Right ventricle myocardium inferior (tissue), 1 donor: ENCODE data around the gene STAP2. TPM values are rescaled to one million over a fixed set of nuclear protein-coding genes. Genes with fewer than 3 reads are reported as not detected.

Experiments
- ATAC-seq: fragments of 200-7000 bp; cut with Tn5 transposase; one replicate; pipeline ENCODE4 v1.9.1; 2020; ENCODE audit warnings: mild to moderate bottlenecking, moderate library complexity
- DNase-seq: peaks from one replicate; pipeline ENCODE4 v3.0.0; 2021; ENCODE audit errors: missing footprints
- intact Hi-C: fragments of 100-400 bp; cut with DNase I; formaldehyde crosslinking; loops from one replicate; pipeline ENCODE4 v1.11.0; 2022
- total RNA-seq: library from RNA; stranded (reverse); fragmentation: NEBNext Ultra II Directional; extraction: Animal tissue kit (Norgen Biotek cat#: 25700); gene quantifications from one replicate; pipeline ENCODE4 v1.2.1, GENCODE V29; 2021
- donor health status: DM: no; HTN: yes; CAD: no; lungs with severe emphysema.

Gene STAP2
- total RNA-seq, 1 donor from 2014 or later = 4.3 TPM

DNA sequence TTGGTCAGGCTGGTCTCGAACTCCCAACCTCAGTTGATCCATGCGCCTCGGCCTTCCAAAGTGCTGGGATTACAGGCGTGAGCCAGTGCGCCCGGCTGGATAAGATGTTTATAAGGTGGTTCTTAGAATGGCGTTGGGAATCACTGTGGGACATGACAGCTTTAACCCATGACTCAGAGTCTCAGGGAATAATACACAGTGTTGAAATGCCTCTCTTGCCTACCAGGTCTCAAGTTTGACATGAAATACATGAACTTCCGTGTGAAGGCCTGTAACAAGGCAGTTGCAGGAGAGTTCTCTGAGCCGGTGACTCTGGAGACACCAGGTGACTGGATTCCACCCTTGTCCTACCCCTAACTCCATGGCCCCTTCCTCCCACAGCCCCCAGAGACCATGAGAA, 21.7 kb downstream of the STAP2 start:
- ATAC-seq (no peak), DNase-seq (no peak)
- intact Hi-C loops = no loop called here

DNA sequence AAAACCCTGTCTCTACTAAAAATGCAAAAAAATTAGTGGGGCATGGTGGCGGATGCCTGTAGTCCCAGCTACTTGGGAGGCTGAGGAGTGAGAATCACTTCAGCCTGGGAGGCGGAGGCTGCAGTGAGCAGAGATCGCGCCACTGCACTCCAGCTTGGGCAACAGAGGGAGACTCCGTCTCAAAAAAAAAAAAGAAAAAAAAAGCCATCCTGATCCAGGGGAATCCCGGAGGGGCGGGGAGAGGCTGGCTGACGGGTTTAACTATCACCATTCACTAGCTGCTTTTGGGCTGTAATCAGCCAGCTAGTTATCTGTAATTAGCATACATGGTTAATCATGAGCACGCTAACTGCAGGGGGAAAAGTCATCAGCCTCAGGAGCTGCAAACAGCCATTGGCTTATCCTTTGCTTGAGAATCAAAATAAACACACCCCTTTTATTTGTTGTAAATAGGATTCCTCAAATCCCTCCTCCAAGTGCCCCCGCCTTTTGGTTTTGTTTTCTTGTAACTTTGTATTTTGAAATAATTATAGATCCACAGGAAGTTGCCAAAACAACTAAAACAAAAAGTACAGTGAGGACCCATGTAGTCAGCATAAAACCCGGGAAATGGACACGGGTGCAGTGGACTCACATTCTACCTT, 24.7 kb downstream of the STAP2 start:
- DNase-seq = no peak
- no peak for ATAC-seq

DNA sequence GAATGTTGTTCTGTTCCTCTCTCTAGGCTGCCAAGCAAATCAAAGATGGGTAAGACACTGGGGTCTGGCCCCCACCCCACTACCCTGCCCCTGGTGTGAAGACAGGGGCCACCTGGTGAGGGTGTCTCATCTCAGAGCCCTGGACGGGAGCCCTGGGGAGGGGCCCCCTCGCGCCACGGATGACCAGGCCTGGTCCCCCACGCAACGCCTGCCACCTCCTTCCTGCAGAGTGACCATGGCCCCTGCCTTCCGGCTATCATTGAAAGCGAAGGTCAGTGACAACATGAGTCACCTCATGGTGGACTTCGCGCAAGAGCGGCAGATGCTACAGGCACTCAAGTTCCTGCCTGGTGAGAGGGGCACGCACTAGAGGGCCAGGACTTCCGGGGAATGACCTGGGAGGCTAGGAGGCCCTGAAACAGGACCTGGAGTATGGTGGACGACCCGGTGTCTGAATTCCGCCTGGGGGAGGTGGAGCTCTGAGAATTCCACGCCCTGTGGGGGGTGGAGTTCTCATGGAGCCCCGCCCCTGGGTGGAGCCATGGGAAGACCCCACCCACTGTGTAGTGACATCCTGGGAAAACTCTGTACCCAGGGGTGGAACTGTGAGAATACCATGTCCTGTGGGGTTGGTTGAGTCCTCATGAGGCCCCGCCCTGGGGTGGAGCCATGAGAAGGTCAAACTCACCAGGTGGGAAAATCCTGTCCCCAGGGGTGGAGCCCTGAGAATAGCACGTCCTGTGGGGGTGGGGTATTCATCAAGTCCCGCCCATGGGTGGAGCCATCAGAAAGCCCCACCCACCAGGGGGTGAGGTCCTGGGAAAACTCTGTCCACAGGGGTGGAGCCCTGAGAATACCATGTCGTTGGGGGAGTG, 28.1 kb downstream of the STAP2 start:
- intact Hi-C loops = no loop called here
- DNase-seq (no peak), ATAC-seq (no peak)

More for the DNA sequence above, 24.7 kb downstream of the STAP2 start:
- intact Hi-C loops = no loop called here

DNA sequence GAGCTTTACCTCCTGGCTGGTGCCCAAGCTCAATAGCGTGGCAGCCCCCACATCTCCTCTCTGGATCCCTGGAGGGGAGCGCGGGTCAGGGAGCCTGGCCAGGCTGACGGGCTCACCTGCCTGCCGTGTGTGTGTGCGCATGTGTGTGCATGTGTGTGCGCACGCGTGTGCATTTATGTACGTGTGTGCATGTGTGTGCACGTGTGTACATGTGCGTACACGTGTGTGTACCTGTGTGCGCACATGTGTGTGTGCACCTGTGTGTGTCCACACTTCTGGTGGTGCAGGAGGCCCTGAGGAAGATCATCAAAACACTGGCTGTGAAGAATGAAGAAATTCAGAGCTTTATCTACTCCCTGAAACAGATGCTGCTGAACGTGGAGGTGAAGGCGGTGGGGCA, 33.0 kb downstream of the STAP2 start:
- intact Hi-C loops = no loop called here
- DNase-seq (no peak), ATAC-seq (no peak)

DNA sequence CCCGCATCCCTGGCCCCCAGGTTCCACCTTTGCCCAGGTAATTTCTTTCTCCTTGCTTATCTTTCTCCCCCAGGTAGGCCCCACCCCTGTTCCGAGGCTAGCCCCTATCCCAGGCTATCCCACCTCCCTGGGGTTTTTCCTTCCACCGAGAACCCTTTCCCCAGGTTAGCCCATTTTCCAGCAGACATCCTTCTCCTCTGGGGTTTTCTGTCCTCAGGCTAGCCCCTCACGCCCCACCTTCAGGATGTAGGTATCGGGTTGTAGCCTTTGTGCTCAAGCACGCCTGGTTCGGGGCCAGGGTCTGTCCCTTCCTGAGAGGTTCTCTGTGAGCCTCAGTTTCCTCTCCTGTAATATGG, 33.4 kb downstream of the STAP2 start:
- no peak for ATAC-seq
- intact Hi-C loops = no loop called here
- DNase-seq = no peak

DNA sequence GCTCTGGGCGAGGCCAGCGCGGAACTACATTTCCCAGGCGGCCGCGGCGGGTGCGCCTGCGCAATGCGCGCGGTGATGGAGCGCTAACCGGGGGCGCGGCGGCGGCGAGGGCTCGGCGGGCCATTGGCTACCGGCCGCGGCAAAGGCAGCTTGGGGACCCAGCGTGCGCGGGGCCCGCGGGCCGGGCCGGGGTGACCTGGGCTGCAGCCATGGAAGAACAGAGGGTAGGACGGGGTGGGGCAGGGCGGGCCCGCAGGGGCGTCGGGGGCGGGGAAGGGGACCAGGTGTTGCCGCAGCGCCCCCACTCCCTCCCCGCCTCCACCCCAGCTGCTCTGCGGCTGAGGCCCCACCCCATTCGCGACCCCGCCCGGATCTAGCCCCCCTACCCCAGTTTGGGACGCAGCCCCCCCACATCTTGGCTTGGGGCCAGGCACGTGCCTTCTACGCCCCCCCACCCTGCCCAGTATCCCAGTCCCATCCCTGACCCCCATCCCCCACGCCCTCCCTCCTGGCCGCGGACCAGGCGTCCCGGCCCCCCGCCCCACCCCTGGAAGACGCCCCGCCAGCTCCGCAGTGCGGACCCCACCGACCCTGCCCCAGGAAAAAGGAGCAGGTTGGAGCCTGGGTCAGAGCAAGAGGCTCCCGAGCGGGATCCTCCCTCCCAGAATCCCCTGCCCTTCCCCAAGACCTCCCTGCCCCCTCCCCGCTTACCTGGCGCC, 33.9 kb downstream of the STAP2 start, which contains the start of gene FSD1:
Gene FSD1 (plus strand): TSS at position 61 of the 719 bp plus-strand sequence. CDS start 149 bp downstream, at position 210.
- ATAC-seq = no peak
- intact Hi-C loops = no loop called here
- DNase-seq = no peak

DNA sequence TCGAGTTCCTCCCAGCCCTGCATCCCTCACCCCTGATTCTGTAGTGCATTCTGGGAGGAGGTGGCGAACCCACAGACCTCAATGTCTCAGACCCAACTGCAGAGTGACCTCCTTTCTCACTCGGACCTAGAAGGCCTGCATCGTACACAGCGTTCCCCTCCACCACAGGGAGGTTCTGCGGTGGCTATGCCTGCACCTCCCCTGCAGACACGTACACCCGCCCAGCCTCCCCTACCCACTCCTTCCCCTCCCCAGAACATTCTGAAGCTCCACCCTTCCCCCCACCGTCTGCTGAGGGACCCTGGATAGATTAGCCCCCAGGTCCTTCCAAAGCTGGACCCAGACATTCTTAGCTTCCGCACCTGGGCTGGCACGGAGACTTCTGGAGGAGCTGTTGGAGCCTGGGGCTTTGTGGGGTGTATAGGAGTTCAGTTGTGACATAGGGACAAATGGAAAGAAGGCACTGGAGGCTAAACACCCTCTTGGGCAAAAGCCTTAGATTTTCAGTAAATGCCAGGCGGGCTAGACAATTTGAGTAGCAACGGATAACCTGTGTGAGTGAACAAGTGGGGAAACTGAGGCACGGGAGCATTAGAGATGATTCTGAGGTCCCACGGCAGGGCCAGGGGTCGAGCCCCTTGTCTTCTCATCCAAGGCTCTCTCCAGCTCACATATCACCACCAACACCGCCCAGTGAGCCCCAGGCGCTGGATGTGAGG, 34.6 kb downstream of the STAP2 start:
- ATAC-seq (no peak), DNase-seq (no peak)
- intact Hi-C loops = no loop called here

DNA sequence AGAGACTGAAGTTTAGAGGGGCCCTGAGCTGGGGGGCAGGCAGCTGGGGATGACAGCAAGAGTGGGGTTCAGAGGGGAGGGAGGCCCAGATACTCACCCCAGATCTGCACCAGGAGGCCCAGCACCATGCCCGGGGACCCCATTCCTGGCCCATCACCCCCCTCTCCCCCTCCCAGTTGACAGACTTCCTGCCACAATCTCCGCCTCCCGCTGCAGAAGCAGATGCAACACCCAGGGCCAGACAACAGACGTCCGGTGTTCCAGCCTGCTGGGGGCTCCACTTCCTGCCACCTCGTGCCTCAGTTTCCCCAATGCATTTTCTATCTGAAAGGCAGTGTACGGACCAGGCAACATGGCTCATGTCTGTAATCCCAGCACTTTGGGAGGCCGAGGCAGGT, 36.4 kb downstream of the STAP2 start, which contains the start of gene TMIGD2:
Gene TMIGD2 (minus strand): TSS at position 147 of the 398 bp plus-strand sequence. CDS start 4 bp downstream, at position 143.
- DNase-seq = no peak
- intact Hi-C loops = no loop called here
- no peak for ATAC-seq

DNA sequence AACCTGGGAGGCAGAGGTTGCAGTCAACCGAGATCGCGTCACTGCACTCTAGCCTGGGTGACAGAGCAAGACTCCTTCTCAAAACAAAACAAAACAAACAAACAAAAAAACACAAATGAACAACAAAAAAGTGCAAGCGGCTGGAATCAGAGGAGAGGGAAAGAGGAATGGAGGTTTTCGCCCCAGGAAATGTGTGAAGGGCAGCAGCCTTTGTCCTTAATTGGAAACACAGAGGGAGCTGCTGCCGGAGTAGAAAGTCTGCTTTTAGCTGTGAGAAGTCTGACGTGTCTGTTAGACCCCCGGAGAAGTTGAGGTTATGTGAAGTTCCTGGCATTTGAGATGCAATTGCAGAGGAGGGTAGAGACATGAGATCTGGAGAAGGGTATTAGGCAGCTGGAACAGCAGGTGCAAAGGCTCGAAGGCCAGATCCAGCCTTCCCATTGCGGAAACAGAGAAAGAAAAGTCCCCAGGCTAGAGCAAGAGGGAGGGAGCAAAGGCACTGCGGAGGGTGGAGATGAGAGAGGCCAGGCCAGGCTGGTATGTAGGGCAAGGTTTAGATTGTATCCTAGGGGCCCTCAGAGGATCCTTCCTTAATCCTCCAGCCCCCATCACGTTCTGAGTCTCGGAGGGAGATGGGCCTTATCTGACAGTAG, 36.9 kb downstream of the STAP2 start:
- DNase-seq (no peak), ATAC-seq (no peak)
- intact Hi-C loops = no loop called here

DNA sequence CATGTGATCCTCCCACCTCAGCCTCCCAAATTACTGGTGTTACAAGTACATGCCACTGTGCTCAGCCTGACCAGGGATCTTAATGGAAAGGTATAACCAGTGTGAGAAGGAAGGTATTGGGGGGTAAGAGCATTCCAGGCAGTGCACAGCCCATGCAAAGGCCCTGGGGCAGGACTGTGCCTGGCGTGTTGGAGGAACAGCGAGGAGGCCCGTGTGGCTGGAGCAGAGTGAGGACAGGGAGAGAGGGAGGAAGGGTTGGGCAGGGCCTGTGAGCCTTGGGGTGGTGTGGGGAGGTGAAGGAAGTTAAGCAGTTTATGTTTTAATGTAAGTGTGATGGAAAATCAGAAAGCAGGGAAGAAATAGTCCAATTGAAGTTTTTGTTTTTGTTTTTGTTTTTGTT, 38.0 kb downstream of the STAP2 start:
- ATAC-seq (no peak), DNase-seq (no peak)
- intact Hi-C loops = no loop called here

DNA sequence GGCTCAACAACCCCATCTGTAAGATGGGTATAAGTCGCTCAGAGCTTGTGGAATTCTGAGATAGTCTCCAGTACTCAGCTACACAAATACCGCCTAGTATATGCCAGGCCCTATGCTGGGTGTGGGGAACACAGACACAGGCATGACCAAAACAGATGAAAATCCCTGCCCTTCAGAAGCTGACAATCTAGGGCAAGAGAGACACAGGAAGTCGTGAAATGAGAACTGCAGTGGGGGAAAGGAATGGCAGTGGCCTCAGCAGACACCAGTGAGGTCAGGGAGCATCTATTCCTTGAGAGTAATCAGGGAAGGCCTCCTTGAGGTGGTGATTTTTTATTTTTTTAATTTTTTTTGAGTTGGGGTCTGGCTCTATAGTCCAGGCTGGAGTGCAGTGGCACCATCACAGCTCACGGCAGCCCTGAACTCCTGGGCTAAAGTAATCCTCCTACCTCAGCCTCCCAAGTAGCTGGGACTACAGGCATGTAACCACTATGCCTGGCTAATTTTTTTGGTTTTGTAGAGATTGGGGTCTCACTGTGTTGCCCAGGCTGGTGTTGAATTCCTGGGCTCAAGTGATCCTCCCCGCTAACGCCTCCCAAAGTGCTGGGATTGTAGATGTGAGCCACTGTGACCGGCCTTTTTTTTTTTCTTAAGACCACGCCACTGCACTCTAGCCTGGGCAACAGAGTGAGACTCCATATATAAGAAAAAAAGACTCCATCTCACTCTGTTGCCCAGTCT, 39.6 kb downstream of the STAP2 start:
- ATAC-seq = no peak
- no peak for DNase-seq
- intact Hi-C loops = no loop called here

DNA sequence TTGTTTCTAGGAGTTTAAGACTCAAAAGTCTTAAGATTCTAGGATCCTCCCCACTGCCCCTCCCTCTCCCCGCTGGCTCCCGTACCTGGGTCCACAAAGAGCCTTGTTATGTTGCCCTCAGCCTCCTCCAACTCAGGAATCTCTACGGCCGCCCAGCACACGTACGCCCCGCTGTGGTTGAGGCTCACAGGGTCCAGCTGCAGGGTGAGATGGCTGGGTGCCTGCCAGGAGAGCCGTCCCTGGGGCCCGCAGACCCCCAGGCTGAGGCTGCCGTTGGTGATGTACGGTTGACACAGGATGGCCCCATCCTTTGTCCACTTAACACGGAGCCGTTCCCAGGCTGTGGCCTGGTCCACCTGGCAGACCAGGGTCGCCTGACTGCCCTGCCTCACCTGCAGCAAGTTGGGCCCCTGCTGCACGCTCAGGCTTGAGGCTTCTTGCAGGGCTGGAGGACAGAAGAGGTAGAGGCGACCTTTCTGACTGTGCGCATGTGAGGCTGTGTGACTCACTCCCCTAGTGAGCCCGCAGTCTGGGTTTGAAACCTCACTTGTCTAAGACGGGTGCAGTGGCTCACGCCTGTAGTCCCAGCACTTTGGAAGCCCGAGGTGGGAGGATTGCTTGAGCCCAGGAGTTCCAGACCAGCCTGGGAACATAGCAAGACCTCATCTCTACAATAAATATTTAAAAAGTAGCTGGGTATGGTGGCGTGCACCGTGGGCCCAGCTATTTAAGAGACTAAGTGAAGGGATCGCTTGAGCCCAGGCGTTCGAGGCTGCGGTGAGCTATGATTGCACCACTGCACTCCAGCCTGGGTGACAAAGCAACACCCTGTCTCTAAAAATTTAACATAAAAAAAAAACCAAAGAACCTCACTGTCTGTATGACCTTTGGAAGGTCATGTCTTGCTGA, 40.5 kb downstream of the STAP2 start:
- intact Hi-C loops = no loop called here
- ATAC-seq (no peak), DNase-seq (no peak)

DNA sequence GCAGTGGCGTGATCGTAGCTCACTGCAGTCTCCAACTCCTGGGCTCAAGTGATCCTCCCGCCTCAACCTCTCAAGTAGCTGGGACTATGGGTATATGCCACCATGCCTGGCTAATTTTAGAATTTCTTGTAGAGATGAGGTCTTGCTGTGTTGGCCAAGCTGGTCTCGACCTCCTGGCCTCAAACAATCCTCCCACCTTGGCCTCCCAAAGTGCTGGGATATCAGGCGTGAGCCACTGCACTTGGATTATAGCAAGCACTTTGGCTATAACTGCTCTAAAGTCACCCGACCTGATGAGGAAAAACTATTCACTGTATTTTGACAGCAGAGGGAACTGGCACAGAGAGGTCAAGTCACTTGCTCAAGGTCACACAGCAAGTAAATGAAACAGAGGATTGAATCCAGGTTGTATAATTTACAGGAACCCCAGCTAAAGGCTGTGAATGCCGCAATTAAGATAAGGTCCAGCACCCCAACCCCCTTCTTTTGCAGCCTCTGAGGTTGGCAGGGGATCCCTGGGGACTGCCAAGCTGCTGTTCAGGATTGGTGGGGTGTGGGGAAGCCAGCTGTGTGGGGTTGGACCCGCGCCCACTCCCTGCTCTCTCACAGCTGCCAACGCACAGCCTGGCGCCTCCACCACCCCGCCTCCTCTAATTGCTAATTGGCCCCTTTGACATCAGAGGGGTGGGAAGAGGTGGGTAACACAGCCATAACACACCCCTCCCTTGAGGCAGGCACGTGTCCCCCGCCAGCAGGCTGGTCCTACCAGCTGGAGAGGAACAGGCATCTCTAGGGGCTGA, 42.5 kb downstream of the STAP2 start:
- no peak for ATAC-seq

DNA sequence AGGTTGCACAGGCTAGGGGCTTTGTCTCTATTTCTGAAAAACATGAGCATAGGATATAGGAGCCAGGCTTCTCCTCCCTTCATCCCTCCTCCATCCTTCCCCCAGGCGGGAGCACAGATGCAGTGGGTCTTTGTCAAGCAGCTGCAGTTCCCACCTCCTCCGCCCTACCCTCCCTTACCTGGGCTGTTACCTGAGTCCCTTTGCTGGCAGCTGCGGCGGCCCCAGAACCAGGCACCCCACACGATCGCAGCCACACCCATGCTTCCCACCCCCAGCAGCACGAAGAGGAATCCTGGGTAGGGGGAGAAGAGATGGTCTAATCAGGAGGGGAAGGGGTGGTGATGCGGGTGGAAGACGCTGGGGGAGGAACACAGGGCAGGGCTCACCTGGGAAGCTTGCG, 44.2 kb downstream of the STAP2 start:
- intact Hi-C loops = no loop called here
- DNase-seq (no peak), ATAC-seq (no peak)

More for the DNA sequence above, 42.5 kb downstream of the STAP2 start:
- DNase-seq = no peak
- intact Hi-C loops = no loop called here

DNA sequence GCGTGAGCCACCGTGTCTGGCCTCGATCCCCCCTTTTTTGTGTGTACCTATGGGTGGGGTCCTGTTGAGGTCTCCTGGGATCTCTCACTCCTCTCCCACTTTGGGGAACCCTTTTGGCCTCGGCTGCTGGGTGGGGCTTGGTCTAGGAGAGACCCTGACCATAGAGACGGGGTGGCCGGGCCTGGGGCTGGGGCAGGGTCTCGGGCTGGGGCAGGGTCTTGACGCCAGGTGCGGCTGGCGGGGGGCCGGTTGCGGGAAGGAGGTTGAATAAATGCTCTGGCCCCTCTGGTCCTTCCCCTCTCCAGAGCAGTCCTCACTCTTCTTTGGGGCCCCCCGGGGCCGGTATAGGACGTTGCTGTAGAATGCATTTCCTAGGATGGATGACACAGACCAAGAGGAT, 46.1 kb downstream of the STAP2 start:
- ATAC-seq = no peak
- intact Hi-C loops = no loop called here

DNA sequence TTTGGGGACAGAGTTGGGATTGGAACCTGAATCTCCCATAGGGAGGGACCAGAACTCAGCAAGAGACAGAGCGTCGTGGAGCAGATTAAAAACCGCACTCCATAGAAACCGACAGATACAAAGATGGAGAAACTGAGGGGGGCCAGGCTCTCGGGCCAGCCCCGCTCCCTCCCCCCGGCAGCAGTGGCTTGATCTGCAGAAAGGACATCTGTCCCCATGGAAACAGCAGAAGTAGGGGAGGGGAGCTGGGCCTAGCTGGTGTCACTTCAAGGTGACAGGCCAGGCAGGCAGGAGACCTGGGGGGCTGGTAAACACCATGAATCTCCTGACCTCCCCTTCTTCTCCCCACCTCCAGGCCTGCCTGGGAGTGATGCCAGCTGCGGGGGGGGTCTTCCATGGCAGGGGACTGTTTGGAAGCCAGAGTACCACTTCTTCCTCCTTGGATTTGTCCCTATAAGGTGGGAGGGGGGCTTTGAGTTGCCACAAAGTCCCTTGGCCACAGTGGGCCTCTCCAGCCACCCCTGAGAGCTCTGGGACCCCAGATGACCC, 47.4 kb downstream of the STAP2 start:
- intact Hi-C loops = no loop called here
- DNase-seq (no peak), ATAC-seq (no peak)

More for the DNA sequence above, 46.1 kb downstream of the STAP2 start:
- DNase-seq = no peak
